ENCODE measurements around the gene RUVBL2.

DNA sequence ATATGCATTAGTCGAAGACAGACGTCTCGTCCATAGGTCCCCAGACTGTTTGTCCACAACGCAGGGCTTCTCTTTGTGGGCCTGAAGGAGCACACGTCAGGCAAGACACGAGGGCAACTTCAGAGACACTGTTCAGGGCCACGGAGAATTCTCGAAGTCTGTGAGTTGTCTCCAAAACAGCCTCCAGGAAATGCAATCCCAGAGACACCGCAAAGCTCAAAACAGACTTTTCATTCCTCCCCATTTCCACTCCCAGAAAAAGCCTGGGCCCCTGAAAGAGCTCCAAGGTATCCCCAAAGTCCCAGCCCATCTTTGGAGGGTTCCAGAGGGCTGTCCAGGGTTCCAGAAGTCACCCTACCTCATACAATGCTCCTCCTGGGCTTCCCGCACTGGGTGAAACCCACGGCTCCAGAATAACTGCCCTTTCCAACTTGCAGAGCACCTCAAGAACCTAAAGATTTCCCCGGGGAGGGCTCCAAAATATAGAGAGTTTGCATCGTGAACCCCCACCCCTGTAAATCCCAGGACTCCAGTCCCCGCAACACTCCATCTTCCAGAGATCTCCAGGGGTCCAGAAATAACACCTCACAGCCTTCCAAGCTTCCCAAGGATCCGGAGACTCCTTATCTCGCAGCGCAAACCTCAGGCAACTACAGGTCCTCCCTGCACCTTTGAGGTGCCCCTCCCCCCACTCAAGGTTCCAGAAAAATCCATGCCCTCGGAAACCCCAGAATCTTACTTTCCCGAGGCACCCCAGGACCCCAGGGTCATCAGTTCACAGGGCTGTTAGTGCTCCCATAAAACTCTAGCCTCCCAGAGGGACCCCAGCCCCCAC is 29.3 kb upstream of the RUVBL2 start:
- TF ChIP-seq, protein P1, sequence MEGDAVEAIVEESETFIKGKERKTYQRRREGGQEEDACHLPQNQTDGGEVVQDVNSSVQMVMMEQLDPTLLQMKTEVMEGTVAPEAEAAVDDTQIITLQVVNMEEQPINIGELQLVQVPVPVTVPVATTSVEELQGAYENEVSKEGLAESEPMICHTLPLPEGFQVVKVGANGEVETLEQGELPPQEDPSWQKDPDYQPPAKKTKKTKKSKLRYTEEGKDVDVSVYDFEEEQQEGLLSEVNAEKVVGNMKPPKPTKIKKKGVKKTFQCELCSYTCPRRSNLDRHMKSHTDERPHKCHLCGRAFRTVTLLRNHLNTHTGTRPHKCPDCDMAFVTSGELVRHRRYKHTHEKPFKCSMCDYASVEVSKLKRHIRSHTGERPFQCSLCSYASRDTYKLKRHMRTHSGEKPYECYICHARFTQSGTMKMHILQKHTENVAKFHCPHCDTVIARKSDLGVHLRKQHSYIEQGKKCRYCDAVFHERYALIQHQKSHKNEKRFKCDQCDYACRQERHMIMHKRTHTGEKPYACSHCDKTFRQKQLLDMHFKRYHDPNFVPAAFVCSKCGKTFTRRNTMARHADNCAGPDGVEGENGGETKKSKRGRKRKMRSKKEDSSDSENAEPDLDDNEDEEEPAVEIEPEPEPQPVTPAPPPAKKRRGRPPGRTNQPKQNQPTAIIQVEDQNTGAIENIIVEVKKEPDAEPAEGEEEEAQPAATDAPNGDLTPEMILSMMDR (conservative IDR thresholded peaks at IDR 0.05), result no peak
- TF ChIP-seq ZFX (IDR thresholded peaks at IDR 0.05), result no peak

All from C4-2B (cell line).